HEK293 (cell line): Measurements from ENCODE around the gene SCFD1.

ENCODE experiments used
- CTCF ChIA-PET: fragments of 350-600 bp; formaldehyde crosslinking; extraction: SDS; loops from one replicate; lab custom pipeline; 2021; ENCODE audit warnings: antibody characterized with exemption; lab: Yijun Ruan, JAX
- POLR2A ChIA-PET: fragments of 300-600 bp; formaldehyde crosslinking; extraction: SDS; loops from one replicate; lab custom pipeline; 2020; ENCODE audit warnings: antibody characterized with exemption, inconsistent platforms; lab: Yijun Ruan, JAX
- H3K27ac ChIP-seq: fragments of 200-500 bp; sonication (Bioruptor generic); 2 replicates; pipeline ENCODE4 v1.5.1; 2014; ENCODE audit warnings: low read depth, low read length, control low read depth, inconsistent platforms; ENCODE audit errors: extremely low read depth
- H3K36me3 ChIP-seq, 2 experiments: fragments of 200-500 bp in 1 of 2; sonication (Bioruptor generic) in 1 of 2; 1 replicate in 1 of 2; 2 replicates in 1 of 2; pipeline ENCODE4 v1.5.1; 2014 to 2017; ENCODE audit warnings: inconsistent platforms in 2 of 2, low read length in 2 of 2; ENCODE audit not compliant: control insufficient read depth in 2 of 2, insufficient read depth in 1 of 2
- H3K4me1 ChIP-seq: fragments of 200-500 bp; sonication (Bioruptor generic); 2 replicates; pipeline ENCODE4 v1.5.1; 2014; ENCODE audit warnings: mild to moderate bottlenecking, low read length, inconsistent platforms; ENCODE audit not compliant: control insufficient read depth, insufficient read depth
- H3K4me3 ChIP-seq: 2 replicates; pipeline ENCODE4 v1.5.1; 2011; ENCODE audit warnings: low read depth, mild to moderate bottlenecking, control low read depth, low read length, moderate library complexity
- H3K9me3 ChIP-seq: fragments of 200-500 bp; sonication (Bioruptor generic); 2 replicates; pipeline ENCODE4 v1.5.1; 2014; ENCODE audit warnings: low read depth, low read length, inconsistent platforms; ENCODE audit not compliant: control insufficient read depth, insufficient read depth
- BCL11B ChIP-seq: fragments of 450-650 bp; formaldehyde crosslinking; IDR thresholded peaks from 2 replicates; pipeline ENCODE4 v1.5.1; 2016; ENCODE audit warnings: low read depth, missing biosample characterization, missing genetic modification characterization
- EGR2 ChIP-seq: fragments of 450-650 bp; formaldehyde crosslinking; IDR thresholded peaks from 2 replicates; pipeline ENCODE4 v1.5.1; 2016; ENCODE audit warnings: low read depth, missing biosample characterization, missing genetic modification characterization
- INSM2 ChIP-seq: fragments of 450-650 bp; formaldehyde crosslinking; IDR thresholded peaks from 2 replicates; pipeline ENCODE4 v1.5.1; 2016; ENCODE audit warnings: missing biosample characterization, missing genetic modification characterization
- PRDM6 ChIP-seq: fragments of 450-650 bp; formaldehyde crosslinking; IDR thresholded peaks from 2 replicates; pipeline ENCODE4 v1.5.1; 2017; ENCODE audit warnings: missing biosample characterization, missing genetic modification characterization
- SCRT2 ChIP-seq: fragments of 450-650 bp; formaldehyde crosslinking; IDR thresholded peaks from 2 replicates; pipeline ENCODE4 v1.5.1; 2016; ENCODE audit warnings: missing biosample characterization, missing genetic modification characterization
- SP7 ChIP-seq: fragments of 450-650 bp; formaldehyde crosslinking; IDR thresholded peaks from 2 replicates; pipeline ENCODE4 v1.5.1; 2016; ENCODE audit warnings: missing biosample characterization, missing genetic modification characterization
- TRIM28 ChIP-seq: IDR thresholded peaks from 2 replicates; pipeline ENCODE4 v1.6.1; 2011; ENCODE audit warnings: low read length, control low read depth, borderline replicate concordance
- ZBTB49 ChIP-seq: fragments of 450-650 bp; formaldehyde crosslinking; IDR thresholded peaks from 2 replicates; pipeline ENCODE4 v1.5.1; 2016; ENCODE audit warnings: missing biosample characterization, missing genetic modification characterization, low read depth
- ZBTB6 ChIP-seq: fragments of 450-650 bp; formaldehyde crosslinking; IDR thresholded peaks from 2 replicates; pipeline ENCODE4 v1.5.1; 2017; ENCODE audit warnings: missing biosample characterization, missing genetic modification characterization
- ZFP69B ChIP-seq: fragments of 450-650 bp; formaldehyde crosslinking; IDR thresholded peaks from 2 replicates; pipeline ENCODE4 v1.5.1; 2016; ENCODE audit warnings: missing biosample characterization, missing genetic modification characterization
- ZNF223 ChIP-seq: fragments of 450-650 bp; formaldehyde crosslinking; IDR thresholded peaks from 2 replicates; pipeline ENCODE4 v1.5.1; 2016; ENCODE audit warnings: missing biosample characterization, missing genetic modification characterization
- ZNF24 ChIP-seq: fragments of 450-650 bp; formaldehyde crosslinking; IDR thresholded peaks from 2 replicates; pipeline ENCODE4 v1.5.1; 2016; ENCODE audit warnings: missing biosample characterization, missing genetic modification characterization
- ZNF274 ChIP-seq, 2 experiments: fragments of 200-500 bp in 1 of 2; fragments of 450-650 bp in 1 of 2; sonication (Bioruptor generic) in 1 of 2; formaldehyde crosslinking in 1 of 2; IDR thresholded peaks; 2 replicates each; pipeline versions ENCODE4 v1.5.1 to v1.6.1; 2014 to 2016; ENCODE audit warnings: borderline replicate concordance in 1 of 2, inconsistent platforms in 1 of 2, low read length in 1 of 2, missing biosample characterization in 1 of 2, missing genetic modification characterization in 1 of 2
- ZNF335 ChIP-seq: fragments of 450-650 bp; formaldehyde crosslinking; conservative IDR thresholded peaks from 2 replicates; pipeline ENCODE4 v1.5.1; 2016; ENCODE audit warnings: missing biosample characterization, missing genetic modification characterization
- ZNF366 ChIP-seq: fragments of 450-650 bp; formaldehyde crosslinking; conservative IDR thresholded peaks from 2 replicates; pipeline ENCODE4 v1.5.1; 2016; ENCODE audit warnings: missing biosample characterization, missing genetic modification characterization
- ZNF394 ChIP-seq: fragments of 450-650 bp; formaldehyde crosslinking; IDR thresholded peaks from 2 replicates; pipeline ENCODE4 v1.5.1; 2016; ENCODE audit warnings: missing biosample characterization, missing genetic modification characterization, mild to moderate bottlenecking, moderate library complexity, borderline replicate concordance
- ZNF48 ChIP-seq: fragments of 450-650 bp; formaldehyde crosslinking; IDR thresholded peaks from 2 replicates; pipeline ENCODE4 v1.5.1; 2016; ENCODE audit warnings: missing biosample characterization, missing genetic modification characterization
- ZNF530 ChIP-seq: fragments of 450-650 bp; formaldehyde crosslinking; IDR thresholded peaks from 2 replicates; pipeline ENCODE4 v1.5.1; 2016; ENCODE audit warnings: low read depth, missing biosample characterization, missing genetic modification characterization
- ZNF580 ChIP-seq: fragments of 450-650 bp; formaldehyde crosslinking; IDR thresholded peaks from 2 replicates; pipeline ENCODE4 v1.5.1; 2016; ENCODE audit warnings: missing biosample characterization, missing genetic modification characterization
- ZNF596 ChIP-seq: fragments of 450-650 bp; IDR thresholded peaks from 2 replicates; pipeline ENCODE4 v1.5.0; 2018; ENCODE audit warnings: missing biosample characterization, mild to moderate bottlenecking, missing genetic modification characterization, moderate library complexity
- ZNF639 ChIP-seq: fragments of 450-650 bp; formaldehyde crosslinking; IDR thresholded peaks from 2 replicates; pipeline ENCODE4 v1.5.1; 2016; ENCODE audit warnings: missing biosample characterization, missing genetic modification characterization
- ZNF654 ChIP-seq: fragments of 450-650 bp; formaldehyde crosslinking; IDR thresholded peaks from 2 replicates; pipeline ENCODE4 v1.5.1; 2016; ENCODE audit warnings: low read depth, missing biosample characterization, missing genetic modification characterization
- ZNF692 ChIP-seq: fragments of 450-650 bp; formaldehyde crosslinking; IDR thresholded peaks from 2 replicates; pipeline ENCODE4 v1.5.1; 2016; ENCODE audit warnings: missing biosample characterization, missing genetic modification characterization
- ZNF843 ChIP-seq: fragments of 450-650 bp; formaldehyde crosslinking; IDR thresholded peaks from 2 replicates; pipeline ENCODE4 v1.5.1; 2016; ENCODE audit warnings: missing biosample characterization, missing genetic modification characterization

The SCFD1 gene

GRCh38 chr14:30608533-30609006, 13.5 kb upstream of the SCFD1 start (continued):
- no peak for TF ChIP-seq BCL11B (tag by site-specific recombination)
- TF ChIP-seq ZNF366 (tag by site-specific recombination), result peak; percentile 71
- TF ChIP-seq ZNF24 (tag by site-specific recombination), result 0 out of 2 replicates have a peak, but pooled peaks have one; percentile 61
- TF ChIP-seq INSM2, result peak; percentile 73; the same call in 1 of the 2 replicates
- peak; percentile 77 for TF ChIP-seq PRDM6 (tag by site-specific recombination)
- no peak for TF ChIP-seq ZNF223
- TF ChIP-seq ZNF530, result no peak
- TF ChIP-seq ZBTB6, result no peak
- TF ChIP-seq ZNF335 (tag by site-specific recombination), result peak; percentile 73
- TF ChIP-seq ZNF596 (tag by site-specific recombination), result no peak
- TF ChIP-seq ZNF692 (tag by site-specific recombination), result peak; percentile 55; the same call in 1 of the 2 replicates
- peak; percentile 89 for TF ChIP-seq ZNF394 (tag by site-specific recombination)
- no peak for TF ChIP-seq ZNF639 (tag by site-specific recombination)
- no peak for TF ChIP-seq TRIM28
- peak; percentile 53; the same call in 1 of the 2 replicates for TF ChIP-seq SCRT2 (tag by site-specific recombination)
- peak; percentile 72 for TF ChIP-seq SP7 (tag by site-specific recombination)

GRCh38 chr14:30610787-30611343, 11.3 kb upstream of the SCFD1 start:
- Histone ChIP-seq H3K9me3 (no peaks in the 10 kb centered on the region), H3K4me1 (peaks cover 9% of the 10 kb centered on the region), H3K36me3 (peaks cover 38 to 54% of the 10 kb centered on the region in 2 experiments), H3K4me3 (no peak overlapping the region), H3K27ac (no peak overlapping the region)
- CTCF ChIA-PET, result interaction anchor here (0.6 to 0.9 kb wide), 4 partner anchors 10 to 557 kb away, joined by 3 to 5 read pairs (median 4); no protein-coding TSS in a partner anchor
- POLR2A ChIA-PET, result interaction anchor here (0.9 to 1.2 kb wide), 2 partner anchors 11 to 12 kb away, joined by 3 read pairs; no protein-coding TSS in a partner anchor
- TF ChIP-seq ZNF274 (IDR thresholded peaks at IDR 0.05; ENCODE audit: low read length), result no peak
- TF ChIP-seq ZNF274 (tag by site-specific recombination; IDR thresholded peaks at IDR 0.05; ENCODE audit: borderline replicate concordance), result no peak
- no peak for TF ChIP-seq ZNF48 (tag by site-specific recombination)
- no peak for TF ChIP-seq EGR2 (tag by site-specific recombination)
- TF ChIP-seq ZFP69B (tag by site-specific recombination), result peak; percentile 62
- TF ChIP-seq ZNF654 (tag by site-specific recombination), result peak; percentile 22; the same call in 1 of the 2 replicates
- TF ChIP-seq ZBTB49, result no peak
- TF ChIP-seq ZNF692 (tag by site-specific recombination), result peak; percentile 90
- TF ChIP-seq ZNF580, result peak; percentile 14; the same call in 1 of the 2 replicates
- TF ChIP-seq ZNF843 (tag by site-specific recombination), result peak; percentile 36; the same call in 1 of the 2 replicates
